Measurements from ENCODE around the gene RPE65. TPM values are rescaled to one million over a fixed set of nuclear protein-coding genes. Genes with fewer than 3 reads are reported as not detected.
"Not testable (repeated sequence)": the region's sequence is repeated elsewhere in the genome, so short reads cannot be mapped to it uniquely, and the experiment has no call there.

RPE65 gene
- total RNA-seq, 2 donors from 2014 or later, result not detected

GRCh38 chr1:68476626-68477025, 26.9 kb upstream of the RPE65 start:
- H3K27ac Mint-ChIP-seq; DNase-seq; ATAC-seq; H3K27me3 Mint-ChIP-seq; H3K4me1 Mint-ChIP-seq; H3K4me3 Mint-ChIP-seq; H3K36me3 Mint-ChIP-seq (ENCODE audit: low read depth); H3K9me3 ChIP-seq (ENCODE audit: control insufficient read depth, low read length, poor library complexity, severe bottlenecking): not testable (repeated sequence)

DNA sequence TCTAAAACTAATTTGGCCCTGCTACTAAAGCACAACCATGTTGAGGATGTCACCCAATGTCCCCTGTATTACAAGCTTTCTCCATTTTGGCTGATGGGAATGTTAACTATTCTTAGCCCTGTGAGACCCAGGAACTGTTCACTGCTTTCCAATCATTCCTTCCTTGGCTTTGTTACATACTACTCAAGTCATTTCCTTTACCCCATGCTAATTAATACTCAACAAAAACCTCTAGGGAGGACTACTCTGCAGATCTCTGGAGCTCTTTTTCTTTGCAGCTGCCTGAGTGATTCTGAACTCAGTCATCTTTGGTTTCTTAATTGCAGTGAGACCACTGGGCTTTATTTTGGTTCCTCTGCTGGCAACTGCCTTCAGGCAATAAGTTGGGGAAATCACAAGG, 23.3 kb upstream of the RPE65 start:
- ATAC-seq (no peak), DNase-seq (no peak)
- Mint-ChIP-seq H3K36me3 (ENCODE audit: low read depth) (no peaks in the 10 kb centered on the region), H3K4me3 (no peak overlapping the region), H3K4me1 (peaks cover 3% of the 10 kb centered on the region), H3K27me3 (no peaks in the 10 kb centered on the region), H3K27ac (no peak overlapping the region)
- no peaks in the 10 kb centered on the region for H3K9me3 ChIP-seq (ENCODE audit: control insufficient read depth, low read length, poor library complexity, severe bottlenecking)

DNA sequence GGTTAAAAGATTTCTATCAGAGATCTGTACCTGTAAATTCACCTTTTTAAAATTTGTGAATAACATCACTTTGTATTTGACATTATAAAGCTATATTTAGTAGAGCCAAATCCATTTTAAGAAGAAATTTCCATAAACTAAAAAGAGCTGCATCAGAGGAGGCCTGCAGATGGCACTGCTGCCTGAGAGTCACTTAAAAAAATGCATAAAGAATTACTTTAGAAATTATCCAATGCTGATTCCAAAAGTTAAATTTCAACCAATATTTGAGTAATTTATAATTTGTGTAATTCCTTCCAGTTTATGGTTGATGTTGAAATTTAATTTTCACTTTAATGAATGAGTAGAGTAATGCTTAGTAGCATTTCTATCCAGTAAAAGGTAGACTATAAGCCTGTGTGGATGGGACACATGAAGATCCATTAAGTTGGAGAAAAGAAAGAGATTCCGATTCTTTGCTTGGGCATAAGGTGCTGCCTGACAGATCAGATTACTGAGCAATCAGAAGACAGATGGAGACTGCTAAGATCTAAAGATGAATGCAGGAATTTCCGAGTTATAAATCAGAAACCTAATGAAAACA, 20.7 kb upstream of the RPE65 start:
- no peak for DNase-seq
- Mint-ChIP-seq H3K27ac (no peak overlapping the region), H3K4me1 (no peaks in the 10 kb centered on the region), H3K27me3 (peaks cover 5% of the 10 kb centered on the region), H3K36me3 (ENCODE audit: low read depth) (no peaks in the 10 kb centered on the region), H3K4me3 (no peak overlapping the region)
- H3K9me3 ChIP-seq (ENCODE audit: control insufficient read depth, low read length, poor library complexity, severe bottlenecking), result no peaks in the 10 kb centered on the region
- no peak for ATAC-seq

- Mint-ChIP-seq H3K4me1 (no peaks in the 10 kb centered on the region), H3K36me3 (ENCODE audit: low read depth) (no peaks in the 10 kb centered on the region), H3K4me3 (no peak overlapping the region), H3K27ac (no peak overlapping the region), H3K27me3 (peaks cover 5% of the 10 kb centered on the region)
- H3K9me3 ChIP-seq (ENCODE audit: control insufficient read depth, low read length, poor library complexity, severe bottlenecking), result no peaks in the 10 kb centered on the region
- DNase-seq (no peak), ATAC-seq (no peak)
Observed at GRCh38 chr1:68464891-68465290, 15.1 kb upstream of the RPE65 start.

- H3K27me3 Mint-ChIP-seq, result peaks cover 7% of the 10 kb centered on the region
- H3K9me3 ChIP-seq (ENCODE audit: control insufficient read depth, low read length, poor library complexity, severe bottlenecking), result no peaks in the 10 kb centered on the region
- H3K4me1 Mint-ChIP-seq, result no peaks in the 10 kb centered on the region
- no peak overlapping the region for H3K27ac Mint-ChIP-seq
- ATAC-seq (no peak), DNase-seq (no peak)
- no peaks in the 10 kb centered on the region for H3K36me3 Mint-ChIP-seq (ENCODE audit: low read depth)
- H3K4me3 Mint-ChIP-seq, result no peak overlapping the region
Observed at GRCh38 chr1:68460935-68461334, 11.2 kb upstream of the RPE65 start.

DNA sequence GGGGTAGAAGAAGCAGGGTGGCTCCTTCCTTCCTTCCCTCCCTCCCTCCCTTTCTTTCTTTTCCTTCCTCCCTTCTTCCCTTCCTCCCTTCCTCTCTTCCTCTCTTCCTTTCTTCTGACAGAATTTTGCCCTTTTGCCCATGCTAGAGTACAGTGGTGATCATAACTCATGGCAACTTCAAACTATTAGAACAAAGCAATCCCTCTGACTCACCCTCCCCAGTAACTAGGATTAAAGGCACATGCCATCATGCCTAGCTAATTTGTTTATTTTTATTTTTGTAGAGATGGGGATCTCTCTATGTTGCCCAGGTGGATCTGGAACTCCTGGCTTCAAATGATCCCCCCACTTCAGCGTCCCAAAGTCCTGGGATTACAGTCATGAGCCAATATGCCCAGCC, 10.0 kb upstream of the RPE65 start:
- no peaks in the 10 kb centered on the region for H3K9me3 ChIP-seq (ENCODE audit: control insufficient read depth, low read length, poor library complexity, severe bottlenecking)
- Mint-ChIP-seq H3K36me3 (ENCODE audit: low read depth) (no peaks in the 10 kb centered on the region), H3K4me3 (no peak overlapping the region), H3K27ac (no peak overlapping the region), H3K4me1 (no peaks in the 10 kb centered on the region), H3K27me3 (peaks cover 11% of the 10 kb centered on the region)
- DNase-seq (no peak), ATAC-seq (no peak)

DNA sequence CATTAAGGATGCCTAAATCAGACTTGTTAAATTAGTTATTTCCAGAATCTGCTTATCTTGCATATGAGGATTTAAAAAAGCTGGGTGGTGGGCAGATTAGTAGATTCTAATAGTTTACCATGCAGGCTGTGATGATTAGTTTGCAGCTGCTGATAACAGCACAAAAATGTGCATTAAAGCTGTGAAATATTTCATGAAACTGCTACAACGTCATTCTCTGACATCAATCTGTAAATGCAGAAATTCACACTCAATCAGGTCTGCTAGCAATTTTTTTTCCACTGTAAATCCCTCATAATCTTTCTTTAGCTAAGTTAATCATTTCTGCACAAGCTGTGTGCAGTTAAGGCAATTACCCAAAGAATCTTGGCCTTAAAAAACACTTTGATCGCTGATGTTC, 9.3 kb upstream of the RPE65 start:
- H3K9me3 ChIP-seq (ENCODE audit: control insufficient read depth, low read length, poor library complexity, severe bottlenecking), result no peaks in the 10 kb centered on the region
- H3K27ac Mint-ChIP-seq, result no peak overlapping the region
- DNase-seq (no peak), ATAC-seq (no peak)
- H3K4me3 Mint-ChIP-seq, result no peak overlapping the region
- peaks cover 11% of the 10 kb centered on the region for H3K27me3 Mint-ChIP-seq
- no peaks in the 10 kb centered on the region for H3K36me3 Mint-ChIP-seq (ENCODE audit: low read depth)
- no peaks in the 10 kb centered on the region for H3K4me1 Mint-ChIP-seq

DNA sequence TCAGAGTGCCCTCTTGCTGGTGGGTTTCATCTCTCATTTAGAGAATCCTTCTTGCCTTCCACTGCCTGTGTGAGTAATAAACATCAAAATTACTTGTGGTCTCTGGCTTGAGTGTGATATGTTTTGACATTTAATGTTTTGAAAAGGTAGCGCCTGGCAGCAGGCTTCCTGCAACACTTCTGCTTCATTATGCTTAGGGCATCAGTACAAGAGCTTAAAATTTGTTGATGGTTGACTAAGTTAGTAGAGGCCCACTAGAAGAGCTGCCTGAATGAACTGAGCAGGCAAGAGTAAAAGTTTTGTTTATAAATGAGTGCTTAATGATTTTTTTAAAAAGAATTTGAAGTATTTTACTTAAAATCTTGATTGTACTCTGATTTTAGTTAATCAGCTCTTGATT, 6.4 kb upstream of the RPE65 start:
- Mint-ChIP-seq H3K4me3 (no peak overlapping the region), H3K4me1 (no peaks in the 10 kb centered on the region), H3K27ac (no peak overlapping the region), H3K27me3 (peaks cover 11% of the 10 kb centered on the region), H3K36me3 (ENCODE audit: low read depth) (no peaks in the 10 kb centered on the region)
- H3K9me3 ChIP-seq (ENCODE audit: control insufficient read depth, low read length, poor library complexity, severe bottlenecking), result no peaks in the 10 kb centered on the region
- no peak for DNase-seq
- ATAC-seq, result no peak

GRCh38 chr1:68454534-68454933, 4.8 kb upstream of the RPE65 start:
- Mint-ChIP-seq H3K36me3 (ENCODE audit: low read depth) (no peaks in the 10 kb centered on the region), H3K27me3 (peaks cover 11% of the 10 kb centered on the region), H3K27ac (no peak overlapping the region), H3K4me3 (no peak overlapping the region), H3K4me1 (no peaks in the 10 kb centered on the region)
- ATAC-seq (no peak), DNase-seq (no peak)
- no peaks in the 10 kb centered on the region for H3K9me3 ChIP-seq (ENCODE audit: control insufficient read depth, low read length, poor library complexity, severe bottlenecking)

DNA sequence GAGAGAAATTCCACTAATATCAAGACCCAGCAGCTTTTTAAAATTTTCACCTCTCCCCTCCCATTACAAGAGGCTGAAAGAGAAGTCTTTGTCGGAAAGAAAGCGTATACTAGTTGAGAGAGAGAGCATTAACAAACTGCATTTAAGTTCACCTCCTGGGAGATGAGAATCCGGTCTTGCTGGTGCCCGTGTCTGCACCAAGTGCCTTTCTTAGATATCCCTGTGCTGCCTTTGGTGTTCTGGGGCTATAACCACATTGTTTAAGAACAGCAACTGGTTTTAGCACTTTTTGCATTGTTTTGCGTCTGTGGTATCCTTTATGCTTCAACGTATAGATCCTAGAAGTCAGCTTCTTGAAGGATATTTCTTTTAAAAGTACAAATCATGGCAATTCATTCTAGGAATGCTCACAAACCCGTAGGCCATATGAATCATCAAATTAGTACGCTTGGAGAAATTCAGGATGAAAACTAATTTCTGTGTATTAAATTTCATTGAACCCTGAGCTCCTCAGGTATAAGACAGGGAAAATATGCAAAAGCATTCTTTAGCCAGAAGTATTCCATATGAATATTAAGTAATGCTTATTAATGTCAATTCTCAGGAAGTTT, 3.4 kb upstream of the RPE65 start:
- peaks cover 9% of the 10 kb centered on the region for H3K27me3 Mint-ChIP-seq
- DNase-seq, result no peak
- no peak overlapping the region for H3K4me3 Mint-ChIP-seq
- H3K4me1 Mint-ChIP-seq, result no peaks in the 10 kb centered on the region
- no peak for ATAC-seq
- no peaks in the 10 kb centered on the region for H3K36me3 Mint-ChIP-seq (ENCODE audit: low read depth)
- H3K9me3 ChIP-seq (ENCODE audit: control insufficient read depth, low read length, poor library complexity, severe bottlenecking), result no peaks in the 10 kb centered on the region
- H3K27ac Mint-ChIP-seq, result no peak overlapping the region

DNA sequence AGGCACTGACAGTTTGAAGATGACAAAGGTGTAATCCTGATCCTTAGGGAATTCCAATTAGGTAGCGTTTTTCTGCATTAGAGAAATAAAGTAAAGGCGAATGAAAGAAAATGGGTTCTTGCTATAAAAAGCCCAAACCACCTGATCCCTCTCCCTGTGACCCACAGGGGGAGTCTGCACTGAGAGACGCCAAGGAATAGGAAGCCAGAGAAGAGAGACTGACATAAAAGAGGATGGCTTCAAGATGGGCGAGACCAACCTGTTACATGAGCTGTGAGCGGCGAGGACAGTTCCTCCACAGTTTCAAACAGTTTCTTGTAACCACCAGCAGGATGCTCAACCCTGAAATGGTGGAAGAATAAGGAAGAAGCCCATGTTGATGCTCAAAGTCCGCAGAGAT, 1.4 kb downstream of the RPE65 start:
- no peaks in the 10 kb centered on the region for H3K36me3 Mint-ChIP-seq (ENCODE audit: low read depth)
- peaks cover 12% of the 10 kb centered on the region for H3K27me3 Mint-ChIP-seq
- H3K4me1 Mint-ChIP-seq, result no peaks in the 10 kb centered on the region
- DNase-seq (no peak), ATAC-seq (no peak)
- no peak overlapping the region for H3K4me3 Mint-ChIP-seq
- H3K27ac Mint-ChIP-seq, result no peak overlapping the region
- no peaks in the 10 kb centered on the region for H3K9me3 ChIP-seq (ENCODE audit: control insufficient read depth, low read length, poor library complexity, severe bottlenecking)

GRCh38 chr1:68445709-68446108, 4.0 kb downstream of the RPE65 start:
- Mint-ChIP-seq H3K27ac (no peak overlapping the region), H3K4me1 (no peaks in the 10 kb centered on the region), H3K27me3 (peaks cover 12% of the 10 kb centered on the region), H3K4me3 (no peak overlapping the region), H3K36me3 (ENCODE audit: low read depth) (no peaks in the 10 kb centered on the region)
- ATAC-seq, result no peak
- no peaks in the 10 kb centered on the region for H3K9me3 ChIP-seq (ENCODE audit: control insufficient read depth, low read length, poor library complexity, severe bottlenecking)
- no peak for DNase-seq

DNA sequence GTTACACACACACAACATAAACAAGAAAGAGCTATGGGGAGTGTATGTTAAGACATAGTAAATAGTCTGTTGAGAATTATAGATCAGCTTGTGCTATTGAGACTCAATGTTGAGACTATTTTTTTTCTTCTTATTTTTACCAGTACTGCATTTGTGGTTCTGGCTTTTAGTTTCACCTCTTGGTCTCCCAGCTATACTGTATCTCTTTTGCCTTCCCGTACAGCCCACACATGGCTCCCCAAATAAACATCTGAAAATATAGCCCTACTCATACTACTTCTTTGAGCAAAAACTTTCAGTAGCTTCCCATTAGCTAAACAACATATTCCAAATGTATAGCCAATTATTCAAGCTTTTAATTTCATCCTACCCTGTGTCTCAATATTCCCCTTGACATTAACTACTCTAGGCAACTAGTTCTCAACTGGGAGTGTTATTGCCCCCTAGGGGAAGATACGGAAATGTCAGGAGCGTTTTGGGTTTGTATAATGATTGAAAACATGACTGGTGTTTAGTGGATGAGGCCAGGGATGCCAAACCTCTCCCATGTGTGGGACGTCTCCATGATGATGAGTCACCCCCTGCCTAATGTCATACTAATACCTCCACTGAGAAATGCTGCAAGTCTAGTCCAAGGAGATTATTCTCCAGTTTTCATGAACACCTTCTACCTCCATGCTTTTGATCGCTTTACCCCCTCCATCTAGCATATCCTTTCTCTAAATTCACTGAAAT, 6.8 kb downstream of the RPE65 start:
- Mint-ChIP-seq H3K36me3 (ENCODE audit: low read depth) (no peaks in the 10 kb centered on the region), H3K4me3 (no peak overlapping the region), H3K27ac (no peak overlapping the region), H3K27me3 (peaks cover 15% of the 10 kb centered on the region), H3K4me1 (no peaks in the 10 kb centered on the region)
- H3K9me3 ChIP-seq (ENCODE audit: control insufficient read depth, low read length, poor library complexity, severe bottlenecking), result no peaks in the 10 kb centered on the region
- ATAC-seq (no peak), DNase-seq (no peak)

DNA sequence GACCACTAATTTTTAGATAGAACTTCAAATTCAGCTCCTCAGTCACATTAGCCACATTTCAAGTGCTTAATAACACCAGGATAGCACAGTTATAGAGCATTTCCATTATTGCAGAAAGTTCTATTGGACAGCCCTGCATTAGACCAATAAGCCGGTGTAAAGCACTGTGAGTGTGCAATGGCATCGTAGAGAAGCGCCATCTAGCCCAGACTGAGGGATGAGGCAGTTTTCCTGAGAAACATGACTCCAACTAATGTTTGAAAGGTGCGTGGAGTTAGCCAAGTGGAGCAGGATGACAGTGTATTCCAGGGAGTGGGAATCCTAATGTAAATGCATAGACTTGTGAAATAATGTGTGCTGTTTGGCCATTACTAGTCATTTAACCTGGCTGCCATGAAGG, 7.7 kb downstream of the RPE65 start:
- Mint-ChIP-seq H3K27ac (no peak overlapping the region), H3K36me3 (ENCODE audit: low read depth) (no peaks in the 10 kb centered on the region), H3K4me1 (no peaks in the 10 kb centered on the region), H3K4me3 (no peak overlapping the region), H3K27me3 (peaks cover 18% of the 10 kb centered on the region)
- no peak for DNase-seq
- ATAC-seq, result no peak
- H3K9me3 ChIP-seq (ENCODE audit: control insufficient read depth, low read length, poor library complexity, severe bottlenecking), result no peaks in the 10 kb centered on the region

Measured in T-helper 17 cell (primary cell).